ENCODE measurements around the gene PAPOLA.
"Not testable (repeated sequence)": the region's sequence is repeated elsewhere in the genome, so short reads cannot be mapped to it uniquely, and the experiment has no call there.

PAPOLA gene

GRCh38 chr14:96486705-96487104 is 15.5 kb upstream of the PAPOLA start:
- Mint-ChIP-seq H3K27ac (no peak overlapping the region), H3K9me3 (no peaks in the 10 kb centered on the region), H3K36me3 (ENCODE audit: low read depth) (no peaks in the 10 kb centered on the region), H3K27me3 (ENCODE audit: low read depth) (peaks cover 20% of the 10 kb centered on the region), H3K4me1 (ENCODE audit: low read depth) (no peaks in the 10 kb centered on the region), H3K4me3 (no peak overlapping the region)

- H3K27ac Mint-ChIP-seq, result no peak overlapping the region
- H3K27me3 Mint-ChIP-seq (ENCODE audit: low read depth), result peaks cover 24% of the 10 kb centered on the region
- peaks cover 5% of the 10 kb centered on the region for H3K4me1 Mint-ChIP-seq (ENCODE audit: low read depth)
- no peaks in the 10 kb centered on the region for H3K36me3 Mint-ChIP-seq (ENCODE audit: low read depth)
- no peak overlapping the region for H3K4me3 Mint-ChIP-seq
- no peaks in the 10 kb centered on the region for H3K9me3 Mint-ChIP-seq
Measured at GRCh38 chr14:96489327-96489726, 12.9 kb upstream of the PAPOLA start.

- no peaks in the 10 kb centered on the region for H3K9me3 Mint-ChIP-seq
- H3K27me3 Mint-ChIP-seq (ENCODE audit: low read depth), result peaks cover 36% of the 10 kb centered on the region
- no peak overlapping the region for H3K4me3 Mint-ChIP-seq
- no peaks in the 10 kb centered on the region for H3K36me3 Mint-ChIP-seq (ENCODE audit: low read depth)
- peaks cover 10% of the 10 kb centered on the region for H3K4me1 Mint-ChIP-seq (ENCODE audit: low read depth)
- no peak overlapping the region for H3K27ac Mint-ChIP-seq
Measured at GRCh38 chr14:96493178-96493577, 9.0 kb upstream of the PAPOLA start.

- no peak overlapping the region for H3K27ac Mint-ChIP-seq
- H3K9me3 Mint-ChIP-seq, result no peaks in the 10 kb centered on the region
- H3K4me3 Mint-ChIP-seq, result no peak overlapping the region
- H3K4me1 Mint-ChIP-seq (ENCODE audit: low read depth), result peaks cover 10% of the 10 kb centered on the region
- no peaks in the 10 kb centered on the region for H3K36me3 Mint-ChIP-seq (ENCODE audit: low read depth)
- peaks cover 36% of the 10 kb centered on the region for H3K27me3 Mint-ChIP-seq (ENCODE audit: low read depth)
Measured at GRCh38 chr14:96494331-96494730, 7.9 kb upstream of the PAPOLA start.

- Mint-ChIP-seq H3K27ac (no peak overlapping the region), H3K9me3 (no peaks in the 10 kb centered on the region), H3K27me3 (ENCODE audit: low read depth) (peaks cover 34% of the 10 kb centered on the region), H3K4me1 (ENCODE audit: low read depth) (peaks cover 15% of the 10 kb centered on the region), H3K4me3 (no peak overlapping the region), H3K36me3 (ENCODE audit: low read depth) (no peaks in the 10 kb centered on the region)
Measured at GRCh38 chr14:96497087-96497486, 5.1 kb upstream of the PAPOLA start.

GRCh38 chr14:96497586-96497985 is 4.6 kb upstream of the PAPOLA start:
- Mint-ChIP-seq H3K4me1 (ENCODE audit: low read depth) (peaks cover 16% of the 10 kb centered on the region), H3K9me3 (no peaks in the 10 kb centered on the region), H3K4me3 (no peak overlapping the region), H3K36me3 (ENCODE audit: low read depth) (peaks cover 2% of the 10 kb centered on the region), H3K27me3 (ENCODE audit: low read depth) (peaks cover 29% of the 10 kb centered on the region), H3K27ac (no peak overlapping the region)

- H3K27ac Mint-ChIP-seq, result peak overlapping the region; percentile 98
- H3K9me3 Mint-ChIP-seq, result no peaks in the 10 kb centered on the region
- peaks cover 11% of the 10 kb centered on the region for H3K36me3 Mint-ChIP-seq (ENCODE audit: low read depth)
- peaks cover 13% of the 10 kb centered on the region for H3K27me3 Mint-ChIP-seq (ENCODE audit: low read depth)
- H3K4me3 Mint-ChIP-seq, result peak overlapping the region; percentile 92
- H3K4me1 Mint-ChIP-seq (ENCODE audit: low read depth), result peaks cover 35% of the 10 kb centered on the region
Measured at GRCh38 chr14:96501217-96501739, 904 bp upstream of the PAPOLA start.

- Mint-ChIP-seq H3K36me3 (ENCODE audit: low read depth) (peaks cover 11% of the 10 kb centered on the region), H3K4me3 (peak overlapping the region; percentile 92), H3K4me1 (ENCODE audit: low read depth) (peaks cover 31% of the 10 kb centered on the region), H3K27ac (peak overlapping the region; percentile 98), H3K9me3 (no peaks in the 10 kb centered on the region), H3K27me3 (ENCODE audit: low read depth) (peaks cover 8% of the 10 kb centered on the region)
Measured at GRCh38 chr14:96502621-96503305, 581 bp downstream of the PAPOLA start.

GRCh38 chr14:96503306-96503679 is 1.1 kb downstream of the PAPOLA start:
- Mint-ChIP-seq H3K36me3 (ENCODE audit: low read depth) (peaks cover 11% of the 10 kb centered on the region), H3K27ac (peak overlapping the region; percentile 98), H3K9me3 (no peaks in the 10 kb centered on the region), H3K27me3 (ENCODE audit: low read depth) (peaks cover 4% of the 10 kb centered on the region), H3K4me3 (peak overlapping the region; percentile 92), H3K4me1 (ENCODE audit: low read depth) (peaks cover 34% of the 10 kb centered on the region)

- Mint-ChIP-seq H3K4me3 (peak overlapping the region; percentile 92), H3K36me3 (ENCODE audit: low read depth) (peaks cover 11% of the 10 kb centered on the region), H3K4me1 (ENCODE audit: low read depth) (peaks cover 40% of the 10 kb centered on the region)
- not testable (repeated sequence) for H3K27me3 Mint-ChIP-seq (ENCODE audit: low read depth); H3K9me3 Mint-ChIP-seq; H3K27ac Mint-ChIP-seq
Measured at GRCh38 chr14:96504353-96504752, 2.2 kb downstream of the PAPOLA start.

GRCh38 chr14:96507723-96508122 is 5.5 kb downstream of the PAPOLA start:
- Mint-ChIP-seq H3K4me3 (no peak overlapping the region), H3K36me3 (ENCODE audit: low read depth) (peaks cover 9% of the 10 kb centered on the region), H3K9me3 (no peaks in the 10 kb centered on the region), H3K27me3 (ENCODE audit: low read depth) (no peaks in the 10 kb centered on the region), H3K4me1 (ENCODE audit: low read depth) (peaks cover 46% of the 10 kb centered on the region), H3K27ac (no peak overlapping the region)

- Mint-ChIP-seq H3K36me3 (ENCODE audit: low read depth) (peaks cover 2% of the 10 kb centered on the region), H3K4me1 (ENCODE audit: low read depth) (peaks cover 43% of the 10 kb centered on the region), H3K27me3 (ENCODE audit: low read depth) (no peaks in the 10 kb centered on the region), H3K27ac (no peak overlapping the region), H3K4me3 (no peak overlapping the region), H3K9me3 (no peaks in the 10 kb centered on the region)
Measured at GRCh38 chr14:96508900-96509299, 6.7 kb downstream of the PAPOLA start.

GRCh38 chr14:96509457-96510090 is 7.4 kb downstream of the PAPOLA start:
- Mint-ChIP-seq H3K27ac (no peak overlapping the region), H3K4me3 (no peak overlapping the region)

GRCh38 chr14:96511146-96511545 is 9.0 kb downstream of the PAPOLA start:
- Mint-ChIP-seq H3K36me3 (ENCODE audit: low read depth) (no peaks in the 10 kb centered on the region), H3K4me1 (ENCODE audit: low read depth) (peaks cover 36% of the 10 kb centered on the region), H3K27me3 (ENCODE audit: low read depth) (no peaks in the 10 kb centered on the region), H3K27ac (no peak overlapping the region), H3K4me3 (no peak overlapping the region), H3K9me3 (no peaks in the 10 kb centered on the region)

More at GRCh38 chr14:96509457-96510090, 7.4 kb downstream of the PAPOLA start:
- Mint-ChIP-seq H3K9me3 (no peaks in the 10 kb centered on the region), H3K4me1 (ENCODE audit: low read depth) (peaks cover 39% of the 10 kb centered on the region), H3K36me3 (ENCODE audit: low read depth) (peaks cover 2% of the 10 kb centered on the region), H3K27me3 (ENCODE audit: low read depth) (no peaks in the 10 kb centered on the region)

GRCh38 chr14:96511667-96512066 is 9.5 kb downstream of the PAPOLA start:
- H3K9me3 Mint-ChIP-seq, result no peaks in the 10 kb centered on the region
- no peak overlapping the region for H3K4me3 Mint-ChIP-seq
- no peaks in the 10 kb centered on the region for H3K27me3 Mint-ChIP-seq (ENCODE audit: low read depth)
- peaks cover 38% of the 10 kb centered on the region for H3K4me1 Mint-ChIP-seq (ENCODE audit: low read depth)
- H3K36me3 Mint-ChIP-seq (ENCODE audit: low read depth), result no peaks in the 10 kb centered on the region
- H3K27ac Mint-ChIP-seq, result no peak overlapping the region

Data from T-helper 1 cell treated with Interleukin-12 subunit alpha and Interleukin-12 subunit beta and Interleukin-4 antibody, amounts not matched to agents 30 μg/mL and 1 μg/mL, for 36 hours (primary cell).